OCI-LY3 (cell line): ENCODE results near the gene DNAJB8.

ENCODE experiments used
- EZH2phosphoT487 ChIP-seq: fragments of 200-600 bp; shearing (Covaris generic); IDR thresholded peaks from 2 replicates; pipeline ENCODE4 v1.6.1; 2018; ENCODE audit warnings: antibody characterized with exemption, mixed run types, low read depth
- TF ChIP-seq, protein P1 (sequence below): fragments of 200-600, 300-600 bp; sonication (generic); IDR thresholded peaks from 2 replicates; pipeline ENCODE4 v1.5.1; 2014; ENCODE audit warnings: antibody characterized with exemption, low read length, low read depth

DNA sequence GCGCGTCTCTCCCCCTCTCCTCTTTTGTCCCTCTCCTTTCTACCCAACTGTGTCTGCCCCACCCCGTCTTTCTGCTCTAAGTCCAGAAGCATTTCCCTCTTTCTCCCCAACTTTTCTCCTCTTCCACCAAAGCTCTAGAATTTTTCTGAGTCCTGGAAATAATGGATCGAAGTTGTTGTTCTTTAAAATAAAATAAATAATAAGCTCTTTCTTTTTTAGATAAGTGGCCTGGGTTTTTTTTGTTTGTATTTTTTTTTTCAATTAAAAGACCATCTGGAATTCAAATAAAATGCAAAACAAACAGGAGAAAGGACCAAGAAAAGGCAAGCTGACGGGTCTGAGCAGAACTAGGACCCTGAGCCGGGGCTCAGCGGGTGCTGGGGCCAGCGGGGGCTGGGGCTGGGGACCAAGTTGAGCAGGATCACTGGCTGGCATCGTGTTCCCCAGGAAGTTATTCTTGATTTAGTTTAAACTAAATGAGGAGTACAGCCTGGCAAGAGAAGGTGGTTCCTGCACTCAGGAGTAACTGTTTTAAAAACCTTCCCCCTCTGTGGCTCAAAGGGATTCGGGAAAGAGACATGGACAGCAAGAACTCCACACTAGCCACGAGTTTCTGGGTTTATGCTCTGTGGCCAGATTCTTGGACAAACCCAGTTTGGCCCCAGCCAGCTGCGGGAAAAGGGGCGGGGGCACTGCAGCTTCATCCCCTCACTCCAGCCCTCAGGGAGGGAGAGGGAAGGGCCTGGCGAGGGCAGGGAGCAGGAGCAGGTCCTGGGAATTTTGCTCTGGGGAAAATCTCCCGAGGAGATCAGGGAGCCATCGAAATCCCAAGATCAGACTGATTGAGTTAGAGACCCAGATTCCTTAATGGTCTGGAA, 18.0 kb upstream of the DNAJB8 start:
- TF ChIP-seq, protein P1, sequence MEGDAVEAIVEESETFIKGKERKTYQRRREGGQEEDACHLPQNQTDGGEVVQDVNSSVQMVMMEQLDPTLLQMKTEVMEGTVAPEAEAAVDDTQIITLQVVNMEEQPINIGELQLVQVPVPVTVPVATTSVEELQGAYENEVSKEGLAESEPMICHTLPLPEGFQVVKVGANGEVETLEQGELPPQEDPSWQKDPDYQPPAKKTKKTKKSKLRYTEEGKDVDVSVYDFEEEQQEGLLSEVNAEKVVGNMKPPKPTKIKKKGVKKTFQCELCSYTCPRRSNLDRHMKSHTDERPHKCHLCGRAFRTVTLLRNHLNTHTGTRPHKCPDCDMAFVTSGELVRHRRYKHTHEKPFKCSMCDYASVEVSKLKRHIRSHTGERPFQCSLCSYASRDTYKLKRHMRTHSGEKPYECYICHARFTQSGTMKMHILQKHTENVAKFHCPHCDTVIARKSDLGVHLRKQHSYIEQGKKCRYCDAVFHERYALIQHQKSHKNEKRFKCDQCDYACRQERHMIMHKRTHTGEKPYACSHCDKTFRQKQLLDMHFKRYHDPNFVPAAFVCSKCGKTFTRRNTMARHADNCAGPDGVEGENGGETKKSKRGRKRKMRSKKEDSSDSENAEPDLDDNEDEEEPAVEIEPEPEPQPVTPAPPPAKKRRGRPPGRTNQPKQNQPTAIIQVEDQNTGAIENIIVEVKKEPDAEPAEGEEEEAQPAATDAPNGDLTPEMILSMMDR, result no peak
- no peak for TF ChIP-seq EZH2phosphoT487
